Testis (tissue), 2 donors: Measurements from ENCODE around the gene F5.

Source experiments
- CTCF ChIP-seq, 3 experiments: fragments of 450-650 bp in 2 of 3; fragments of 200-600 bp in 1 of 3; sonication (generic) in 1 of 3; IDR thresholded peaks; one replicate each; pipeline ENCODE4 v1.5.1; 2016 to 2019; ENCODE audit warnings: antibody characterized with exemption in 3 of 3, mild to moderate bottlenecking in 2 of 3, moderate library complexity in 1 of 3
- POLR2A ChIP-seq: fragments of 450-650 bp; IDR thresholded peaks from one replicate; pipeline ENCODE4 v1.6.1; 2017; ENCODE audit warnings: antibody characterized with exemption, mild to moderate bottlenecking, moderate library complexity

DNA sequence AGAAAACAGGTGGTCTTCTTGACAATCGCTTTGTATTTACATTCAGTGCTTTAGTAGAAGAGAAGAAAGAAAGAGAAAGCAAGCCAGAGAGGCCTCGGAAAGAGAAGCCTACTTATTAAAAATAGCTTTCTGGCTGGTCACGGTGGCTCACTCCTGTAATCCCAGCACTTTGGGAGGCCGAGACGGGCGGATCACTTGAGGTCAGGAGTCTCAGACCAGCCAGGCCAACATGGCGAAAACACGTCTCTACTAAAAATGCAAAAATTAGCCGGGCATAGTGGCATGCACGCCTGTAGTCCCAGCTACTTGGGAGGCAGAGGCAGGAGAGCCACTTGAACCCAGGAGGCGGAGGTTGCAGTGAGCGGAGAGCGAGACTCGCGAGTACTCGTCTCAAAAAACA is 98.7 kb downstream of the F5 start:
- TF ChIP-seq CTCF (IDR thresholded peaks at IDR 0.05) (no peak), POLR2A (no peak)
